Measurements from ENCODE around the gene SPATA25. TPM values are rescaled to one million over a fixed set of nuclear protein-coding genes. Genes with fewer than 3 reads are reported as not detected.
A peak's percentile ranks its signal among the peaks of the same experiment; 100 is the strongest.

Gene SPATA25
- total and polyA plus RNA-seq, 2 donors, result 3.1 to 5.1 TPM

DNA sequence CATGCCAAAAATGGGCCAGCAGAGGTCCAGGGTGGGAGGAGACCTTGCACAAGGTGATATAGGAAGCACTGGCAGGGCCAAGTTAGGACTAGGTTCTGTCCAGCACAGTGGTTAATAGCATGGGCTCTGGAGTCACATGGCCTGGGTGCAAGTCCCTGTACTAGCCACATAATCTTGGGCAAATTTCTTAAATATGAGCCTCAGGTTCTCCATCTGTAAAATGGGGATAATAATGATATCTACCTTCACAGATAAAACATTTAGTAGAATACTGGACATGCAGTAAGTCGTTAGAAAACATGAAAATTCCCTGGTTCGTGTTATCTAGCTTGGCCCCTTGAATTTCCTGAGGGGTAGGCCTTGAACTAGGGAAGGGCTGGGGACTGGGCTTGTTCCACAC is 9.9 kb upstream of the SPATA25 start:
- DNase-seq (ENCODE audit: low read depth in 6 of 9, low spot score in 9 of 9), result no peak
- peaks cover 0 to under 1% of the 10 kb centered on the region in 2 donors for H3K4me1 ChIP-seq (ENCODE audit: control insufficient read depth in 2 of 2, insufficient read depth in 2 of 2, low read length in 2 of 2)
- H3K9me3 ChIP-seq (ENCODE audit: control insufficient read depth in 2 of 2, insufficient read depth in 1 of 2, low read length in 1 of 2), result no peaks in the 10 kb centered on the region
- H3K27ac ChIP-seq (ENCODE audit: low read depth in 1 of 2, low read length in 1 of 2), result no peak overlapping the region
- H3K27me3 ChIP-seq (ENCODE audit: control insufficient read depth in 2 of 2, insufficient read depth in 1 of 2, low read length in 1 of 2), result no peaks in the 10 kb centered on the region
- 95% methylated on average over 2 of the region's 2 CpGs for WGBS
- no peak overlapping the region for H3K4me3 ChIP-seq (ENCODE audit: low read length in 2 of 2)
- peaks cover 40 to 57% of the 10 kb centered on the region in 2 donors for H3K36me3 ChIP-seq (ENCODE audit: control insufficient read depth in 2 of 2, insufficient read depth in 2 of 2, low read length in 1 of 2)

GRCh38 chr20:45896641-45897161 is 9.3 kb upstream of the SPATA25 start:
- H3K9me3 ChIP-seq (ENCODE audit: control insufficient read depth in 2 of 2, insufficient read depth in 1 of 2, low read length in 1 of 2), result no peaks in the 10 kb centered on the region
- peaks cover 4 to 7% of the 10 kb centered on the region in 2 donors for H3K4me1 ChIP-seq (ENCODE audit: control insufficient read depth in 2 of 2, insufficient read depth in 2 of 2, low read length in 2 of 2)
- no peak overlapping the region for H3K4me3 ChIP-seq (ENCODE audit: low read length in 2 of 2)
- no peaks in the 10 kb centered on the region for H3K27me3 ChIP-seq (ENCODE audit: control insufficient read depth in 2 of 2, insufficient read depth in 1 of 2, low read length in 1 of 2)
- DNase-seq (ENCODE audit: low read depth in 6 of 9, low spot score in 9 of 9), result no peak
- 97% methylated on average over 14 of the region's 14 CpGs for WGBS
- peaks cover 40 to 57% of the 10 kb centered on the region in 2 donors for H3K36me3 ChIP-seq (ENCODE audit: control insufficient read depth in 2 of 2, insufficient read depth in 2 of 2, low read length in 1 of 2)
- no peak overlapping the region for H3K27ac ChIP-seq (ENCODE audit: low read depth in 1 of 2, low read length in 1 of 2)

GRCh38 chr20:45894797-45895196 is 7.4 kb upstream of the SPATA25 start:
- Histone ChIP-seq H3K4me1 (ENCODE audit: control insufficient read depth in 2 of 2, insufficient read depth in 2 of 2, low read length in 2 of 2) (peaks cover 14 to 20% of the 10 kb centered on the region in 2 donors), H3K27me3 (ENCODE audit: control insufficient read depth in 2 of 2, insufficient read depth in 1 of 2, low read length in 1 of 2) (peaks cover 0 to 7% of the 10 kb centered on the region in 2 donors), H3K27ac (ENCODE audit: low read depth in 1 of 2, low read length in 1 of 2) (no peak overlapping the region), H3K9me3 (ENCODE audit: control insufficient read depth in 2 of 2, insufficient read depth in 1 of 2, low read length in 1 of 2) (no peaks in the 10 kb centered on the region), H3K4me3 (ENCODE audit: low read length in 2 of 2) (no peak overlapping the region), H3K36me3 (ENCODE audit: control insufficient read depth in 2 of 2, insufficient read depth in 2 of 2, low read length in 1 of 2) (peaks cover 40 to 53% of the 10 kb centered on the region in 2 donors)
- DNase-seq (ENCODE audit: low read depth in 6 of 9, low spot score in 9 of 9), result no peak
- 80% methylated on average over 12 of the region's 12 CpGs for WGBS

DNA sequence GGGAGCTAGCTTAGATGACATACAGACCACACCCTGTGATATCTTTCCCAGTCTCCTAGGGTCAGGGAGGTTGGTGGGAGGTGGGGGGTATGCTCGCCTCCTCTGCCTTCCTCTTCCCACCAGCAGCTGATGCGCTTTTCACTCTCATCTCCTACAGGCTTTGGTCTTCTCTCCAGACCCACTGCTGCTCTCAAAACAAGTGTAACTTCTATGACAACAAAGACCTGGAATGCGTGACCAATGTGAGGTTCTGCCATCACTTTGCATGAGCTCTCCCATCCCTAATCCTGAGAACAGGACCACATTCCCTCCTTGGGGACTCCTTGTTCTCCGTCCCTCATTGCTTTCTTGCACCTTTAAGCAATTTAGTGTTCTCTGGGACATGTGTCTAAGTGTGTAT is 6.4 kb upstream of the SPATA25 start:
- 94% methylated on average over 4 of the region's 4 CpGs for WGBS
- Histone ChIP-seq H3K36me3 (ENCODE audit: control insufficient read depth in 2 of 2, insufficient read depth in 2 of 2, low read length in 1 of 2) (peaks cover 35 to 47% of the 10 kb centered on the region in 2 donors), H3K9me3 (ENCODE audit: control insufficient read depth in 2 of 2, insufficient read depth in 1 of 2, low read length in 1 of 2) (no peaks in the 10 kb centered on the region), H3K4me3 (ENCODE audit: low read length in 2 of 2) (no peak overlapping the region), H3K27ac (ENCODE audit: low read depth in 1 of 2, low read length in 1 of 2) (no peak overlapping the region), H3K4me1 (ENCODE audit: control insufficient read depth in 2 of 2, insufficient read depth in 2 of 2, low read length in 2 of 2) (peaks cover 14 to 22% of the 10 kb centered on the region in 2 donors), H3K27me3 (ENCODE audit: control insufficient read depth in 2 of 2, insufficient read depth in 1 of 2, low read length in 1 of 2) (peaks cover 0 to 7% of the 10 kb centered on the region in 2 donors)
- no peak for DNase-seq (ENCODE audit: low read depth in 6 of 9, low spot score in 9 of 9)

DNA sequence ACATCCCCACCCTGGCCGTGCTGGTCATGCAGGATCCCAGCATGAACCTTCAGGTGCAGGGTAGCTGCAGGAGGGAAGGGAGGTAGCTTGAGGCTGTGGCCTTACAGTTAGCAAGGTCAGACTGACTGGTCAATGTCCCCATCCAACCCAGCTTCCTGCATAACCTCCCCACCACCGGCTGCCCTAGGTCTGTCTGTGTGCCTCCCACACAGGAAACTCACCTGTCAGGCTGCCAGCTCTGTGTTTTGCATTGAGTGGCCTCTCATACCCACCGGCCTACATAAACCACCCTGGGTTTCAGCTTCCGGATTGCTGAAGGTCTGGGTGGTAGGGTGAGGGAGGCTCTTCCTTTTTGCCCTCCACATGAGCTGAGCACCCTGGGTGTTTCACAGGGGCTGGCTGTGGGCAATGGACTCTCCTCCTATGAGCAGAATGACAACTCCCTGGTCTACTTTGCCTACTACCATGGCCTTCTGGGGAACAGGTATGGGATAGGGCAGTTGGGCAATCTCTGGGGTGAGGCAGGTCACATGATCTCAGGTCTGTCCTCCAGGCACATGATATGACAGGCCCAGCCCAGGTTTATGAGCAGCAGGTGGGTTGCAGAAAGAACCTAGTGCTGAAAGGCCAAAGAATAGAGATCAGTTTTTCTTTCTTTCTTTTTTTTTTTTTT is 5.5 kb upstream of the SPATA25 start:
- H3K27ac ChIP-seq (ENCODE audit: low read depth in 1 of 2, low read length in 1 of 2), result no peak overlapping the region
- H3K4me1 ChIP-seq (ENCODE audit: control insufficient read depth in 2 of 2, insufficient read depth in 2 of 2, low read length in 2 of 2), result peaks cover 14 to 22% of the 10 kb centered on the region in 2 donors
- H3K9me3 ChIP-seq (ENCODE audit: control insufficient read depth in 2 of 2, insufficient read depth in 1 of 2, low read length in 1 of 2), result no peaks in the 10 kb centered on the region
- DNase-seq (ENCODE audit: low read depth in 6 of 9, low spot score in 9 of 9), result no peak
- H3K4me3 ChIP-seq (ENCODE audit: low read length in 2 of 2), result no peak overlapping the region
- H3K36me3 ChIP-seq (ENCODE audit: control insufficient read depth in 2 of 2, insufficient read depth in 2 of 2, low read length in 1 of 2), result peaks cover 33 to 39% of the 10 kb centered on the region in 2 donors
- 78% methylated on average over 4 of the region's 4 CpGs for WGBS
- peaks cover 0 to 7% of the 10 kb centered on the region in 2 donors for H3K27me3 ChIP-seq (ENCODE audit: control insufficient read depth in 2 of 2, insufficient read depth in 1 of 2, low read length in 1 of 2)

GRCh38 chr20:45892049-45892825 is 4.8 kb upstream of the SPATA25 start:
- H3K9me3 ChIP-seq (ENCODE audit: control insufficient read depth in 2 of 2, insufficient read depth in 1 of 2, low read length in 1 of 2), result no peaks in the 10 kb centered on the region
- peak overlapping the region; percentile 69 to 94 for H3K4me3 ChIP-seq (ENCODE audit: low read length in 2 of 2)
- H3K36me3 ChIP-seq (ENCODE audit: control insufficient read depth in 2 of 2, insufficient read depth in 2 of 2, low read length in 1 of 2), result peaks cover 26 to 34% of the 10 kb centered on the region in 2 donors
- H3K27ac ChIP-seq (ENCODE audit: low read depth in 1 of 2, low read length in 1 of 2), result peak overlapping the region in 1 of 2 donors; percentile 5
- H3K27me3 ChIP-seq (ENCODE audit: control insufficient read depth in 2 of 2, insufficient read depth in 1 of 2, low read length in 1 of 2), result peaks cover 0 to 7% of the 10 kb centered on the region in 2 donors
- 91% methylated on average over 9 of the region's 9 CpGs for WGBS
- H3K4me1 ChIP-seq (ENCODE audit: control insufficient read depth in 2 of 2, insufficient read depth in 2 of 2, low read length in 2 of 2), result peaks cover 14 to 22% of the 10 kb centered on the region in 2 donors
- DNase-seq (ENCODE audit: low read depth in 6 of 9, low spot score in 9 of 9), result no peak

- Histone ChIP-seq H3K27ac (ENCODE audit: low read depth in 1 of 2, low read length in 1 of 2) (peak within 1 kb of the TSS; percentile 37 to 72), H3K4me1 (ENCODE audit: control insufficient read depth in 2 of 2, insufficient read depth in 2 of 2, low read length in 2 of 2) (peaks cover 14 to 22% of the 10 kb centered on the region in 2 donors), H3K9me3 (ENCODE audit: control insufficient read depth in 2 of 2, insufficient read depth in 1 of 2, low read length in 1 of 2) (no peaks in the 10 kb centered on the region), H3K4me3 (ENCODE audit: low read length in 2 of 2) (peak within 1 kb of the TSS; percentile 69 to 94), H3K36me3 (ENCODE audit: control insufficient read depth in 2 of 2, insufficient read depth in 2 of 2, low read length in 1 of 2) (peaks cover 26 to 33% of the 10 kb centered on the region in 2 donors), H3K27me3 (ENCODE audit: control insufficient read depth in 2 of 2, insufficient read depth in 1 of 2, low read length in 1 of 2) (peaks cover 0 to 7% of the 10 kb centered on the region in 2 donors)
- WGBS, result 1% methylated on average over 78 of the region's 78 CpGs
- DNase-seq (ENCODE audit: low read depth in 6 of 9, low spot score in 9 of 9), result peak in 8 of 9 donors; percentile 75 to 95 (median 84)
Measured at GRCh38 chr20:45890985-45891983, 3.9 kb upstream of the SPATA25 start, which contains the start of the genes CTSA and NEURL2. Gene CTSA, plus strand, starts transcription at chr20:45891335. Its CDS starts 234 bp downstream, at chr20:45891569. Gene NEURL2, minus strand, starts transcription at chr20:45891208. Its CDS starts 217 bp downstream, at chr20:45890991.
